ENCODE data around the gene CGAS. TPM values are rescaled to one million over a fixed set of nuclear protein-coding genes. Genes with fewer than 3 reads are reported as not detected.
A peak's percentile ranks its signal among the peaks of the same experiment; 100 is the strongest.
"Not testable (repeated sequence)": the region's sequence is repeated elsewhere in the genome, so short reads cannot be mapped to it uniquely, and the experiment has no call there.

Gene CGAS
- polyA plus RNA-seq, 4 donors: 0.89 to 2.7 (median 2.3) TPM

- H3K9me3 ChIP-seq (ENCODE audit: control insufficient read depth in 2 of 2, insufficient read depth in 1 of 2, low read depth in 1 of 2, low read length in 1 of 2): peaks cover 0 to 7% of the 10 kb centered on the region in 2 donors
- 90 to 98% (median 93%) methylated on average over 3 of the region's 3 CpGs for WGBS, 3 donors
- no peaks in the 10 kb centered on the region for H3K36me3 ChIP-seq (ENCODE audit: control insufficient read depth in 3 of 3, insufficient read depth in 2 of 3, low read depth in 1 of 3, low read length in 3 of 3)
- DNase-seq: no peak
- FAIRE-seq: no peak
- no peaks in the 10 kb centered on the region for H3K4me1 ChIP-seq (ENCODE audit: control insufficient read depth in 3 of 3, insufficient read depth in 2 of 3, low read depth in 1 of 3, low read length in 2 of 3)
- H3K4me3 ChIP-seq (ENCODE audit: low read depth in 1 of 3, low read length in 3 of 3): no peak overlapping the region
- H3K27me3 ChIP-seq (ENCODE audit: control insufficient read depth in 3 of 3, insufficient read depth in 3 of 3, low read length in 3 of 3): no peaks in the 10 kb centered on the region
- H3K27ac ChIP-seq (ENCODE audit: low read depth in 1 of 3, low read length in 2 of 3): no peak overlapping the region
These were observed 58.8 kb downstream of the CGAS start for GRCh38 chr6:73393278-73393677.

GRCh38 chr6:73392188-73392587, 59.9 kb downstream of the CGAS start:
- not testable (repeated sequence) for H3K27ac ChIP-seq (ENCODE audit: low read depth in 1 of 3, low read length in 2 of 3); H3K9me3 ChIP-seq (ENCODE audit: control insufficient read depth in 2 of 2, insufficient read depth in 1 of 2, low read depth in 1 of 2, low read length in 1 of 2); DNase-seq; FAIRE-seq; H3K4me3 ChIP-seq (ENCODE audit: low read depth in 1 of 3, low read length in 3 of 3); H3K27me3 ChIP-seq (ENCODE audit: control insufficient read depth in 3 of 3, insufficient read depth in 3 of 3, low read length in 3 of 3); H3K4me1 ChIP-seq (ENCODE audit: control insufficient read depth in 3 of 3, insufficient read depth in 2 of 3, low read depth in 1 of 3, low read length in 2 of 3); H3K36me3 ChIP-seq (ENCODE audit: control insufficient read depth in 3 of 3, insufficient read depth in 2 of 3, low read depth in 1 of 3, low read length in 3 of 3)
- 61 to 83% (median 66%) methylated on average over 4 of the region's 4 CpGs for WGBS, 3 donors

GRCh38 chr6:73391675-73392074, 60.4 kb downstream of the CGAS start:
- DNase-seq (no peak), FAIRE-seq (no peak)
- Histone ChIP-seq H3K27ac (ENCODE audit: low read depth in 1 of 3, low read length in 2 of 3) (no peak overlapping the region), H3K4me3 (ENCODE audit: low read depth in 1 of 3, low read length in 3 of 3) (no peak overlapping the region), H3K36me3 (ENCODE audit: control insufficient read depth in 3 of 3, insufficient read depth in 2 of 3, low read depth in 1 of 3, low read length in 3 of 3) (no peaks in the 10 kb centered on the region), H3K9me3 (ENCODE audit: control insufficient read depth in 2 of 2, insufficient read depth in 1 of 2, low read depth in 1 of 2, low read length in 1 of 2) (peaks cover 0 to 7% of the 10 kb centered on the region in 2 donors), H3K4me1 (ENCODE audit: control insufficient read depth in 3 of 3, insufficient read depth in 2 of 3, low read depth in 1 of 3, low read length in 2 of 3) (no peaks in the 10 kb centered on the region), H3K27me3 (ENCODE audit: control insufficient read depth in 3 of 3, insufficient read depth in 3 of 3, low read length in 3 of 3) (no peaks in the 10 kb centered on the region)
- 68 to 82% (median 75%) methylated on average over 2 of the region's 2 CpGs for WGBS, 3 donors

GRCh38 chr6:73389854-73390253, 62.2 kb downstream of the CGAS start:
- no peak for DNase-seq
- Histone ChIP-seq H3K4me3 (ENCODE audit: low read depth in 1 of 3, low read length in 3 of 3) (no peak overlapping the region), H3K4me1 (ENCODE audit: control insufficient read depth in 3 of 3, insufficient read depth in 2 of 3, low read depth in 1 of 3, low read length in 2 of 3) (no peaks in the 10 kb centered on the region), H3K9me3 (ENCODE audit: control insufficient read depth in 2 of 2, insufficient read depth in 1 of 2, low read depth in 1 of 2, low read length in 1 of 2) (peaks cover 0 to 4% of the 10 kb centered on the region in 2 donors), H3K27me3 (ENCODE audit: control insufficient read depth in 3 of 3, insufficient read depth in 3 of 3, low read length in 3 of 3) (no peaks in the 10 kb centered on the region), H3K27ac (ENCODE audit: low read depth in 1 of 3, low read length in 2 of 3) (no peak overlapping the region), H3K36me3 (ENCODE audit: control insufficient read depth in 3 of 3, insufficient read depth in 2 of 3, low read depth in 1 of 3, low read length in 3 of 3) (no peaks in the 10 kb centered on the region)
- 67 to 79% (median 69%) methylated on average over 10 of the region's 10 CpGs for whole genome bisulfite sequencing, 3 donors
- FAIRE-seq: no peak

GRCh38 chr6:73388800-73389512, 63.1 kb downstream of the CGAS start:
- Histone ChIP-seq H3K27ac (ENCODE audit: low read depth in 1 of 3, low read length in 2 of 3) (peak overlapping the region in 1 of 3 donors; percentile 64), H3K36me3 (ENCODE audit: control insufficient read depth in 3 of 3, insufficient read depth in 2 of 3, low read depth in 1 of 3, low read length in 3 of 3) (no peaks in the 10 kb centered on the region), H3K9me3 (ENCODE audit: control insufficient read depth in 2 of 2, insufficient read depth in 1 of 2, low read depth in 1 of 2, low read length in 1 of 2) (no peaks in the 10 kb centered on the region), H3K4me1 (ENCODE audit: control insufficient read depth in 3 of 3, insufficient read depth in 2 of 3, low read depth in 1 of 3, low read length in 2 of 3) (no peaks in the 10 kb centered on the region), H3K4me3 (ENCODE audit: low read depth in 1 of 3, low read length in 3 of 3) (peak overlapping the region; percentile 28 to 61 (median 60)), H3K27me3 (ENCODE audit: control insufficient read depth in 3 of 3, insufficient read depth in 3 of 3, low read length in 3 of 3) (no peaks in the 10 kb centered on the region)
- DNase-seq: peak; percentile 63 to 65
- FAIRE-seq: no peak
- 1 to 2% (median 1%) methylated on average over 38 of the region's 38 CpGs for WGBS, 3 donors

- Histone ChIP-seq H3K9me3 (ENCODE audit: control insufficient read depth in 2 of 2, insufficient read depth in 1 of 2, low read depth in 1 of 2, low read length in 1 of 2) (no peaks in the 10 kb centered on the region), H3K27me3 (ENCODE audit: control insufficient read depth in 3 of 3, insufficient read depth in 3 of 3, low read length in 3 of 3) (no peaks in the 10 kb centered on the region), H3K27ac (ENCODE audit: low read depth in 1 of 3, low read length in 2 of 3) (no peak overlapping the region), H3K4me3 (ENCODE audit: low read depth in 1 of 3, low read length in 3 of 3) (peak overlapping the region in 2 of 3 donors; percentile 60 to 61), H3K4me1 (ENCODE audit: control insufficient read depth in 3 of 3, insufficient read depth in 2 of 3, low read depth in 1 of 3, low read length in 2 of 3) (no peaks in the 10 kb centered on the region), H3K36me3 (ENCODE audit: control insufficient read depth in 3 of 3, insufficient read depth in 2 of 3, low read depth in 1 of 3, low read length in 3 of 3) (no peaks in the 10 kb centered on the region)
- DNase-seq: no peak
- WGBS, 3 donors: 32 to 48% (median 39%) methylated on average over 4 of the region's 4 CpGs
- no peak for FAIRE-seq
These were observed 63.7 kb downstream of the CGAS start for GRCh38 chr6:73388433-73388799.

- Histone ChIP-seq H3K27ac (ENCODE audit: low read depth in 1 of 3, low read length in 2 of 3) (no peak overlapping the region), H3K9me3 (ENCODE audit: control insufficient read depth in 2 of 2, insufficient read depth in 1 of 2, low read depth in 1 of 2, low read length in 1 of 2) (no peaks in the 10 kb centered on the region), H3K4me1 (ENCODE audit: control insufficient read depth in 3 of 3, insufficient read depth in 2 of 3, low read depth in 1 of 3, low read length in 2 of 3) (no peaks in the 10 kb centered on the region), H3K36me3 (ENCODE audit: control insufficient read depth in 3 of 3, insufficient read depth in 2 of 3, low read depth in 1 of 3, low read length in 3 of 3) (no peaks in the 10 kb centered on the region), H3K4me3 (ENCODE audit: low read depth in 1 of 3, low read length in 3 of 3) (no peak overlapping the region), H3K27me3 (ENCODE audit: control insufficient read depth in 3 of 3, insufficient read depth in 3 of 3, low read length in 3 of 3) (no peaks in the 10 kb centered on the region)
- FAIRE-seq: no peak
- WGBS, 3 donors: 83 to 90% (median 87%) methylated on average over 6 of the region's 6 CpGs
- DNase-seq: peak in 1 of 2 donors; percentile 6
These were observed 69.5 kb downstream of the CGAS start for GRCh38 chr6:73382462-73383113.

GRCh38 chr6:73381531-73381930, 70.6 kb downstream of the CGAS start:
- not testable (repeated sequence) for H3K27me3 ChIP-seq (ENCODE audit: control insufficient read depth in 3 of 3, insufficient read depth in 3 of 3, low read length in 3 of 3); H3K27ac ChIP-seq (ENCODE audit: low read depth in 1 of 3, low read length in 2 of 3); H3K4me1 ChIP-seq (ENCODE audit: control insufficient read depth in 3 of 3, insufficient read depth in 2 of 3, low read depth in 1 of 3, low read length in 2 of 3); H3K9me3 ChIP-seq (ENCODE audit: control insufficient read depth in 2 of 2, insufficient read depth in 1 of 2, low read depth in 1 of 2, low read length in 1 of 2); H3K4me3 ChIP-seq (ENCODE audit: low read depth in 1 of 3, low read length in 3 of 3); H3K36me3 ChIP-seq (ENCODE audit: control insufficient read depth in 3 of 3, insufficient read depth in 2 of 3, low read depth in 1 of 3, low read length in 3 of 3); FAIRE-seq; DNase-seq
- 94 to 95% (median 95%) methylated on average over 10 of the region's 10 CpGs for WGBS, 3 donors
